Left ventricle myocardium superior (tissue), 1 donor: ENCODE results near the gene PRKAR1A. TPM values are rescaled to one million over a fixed set of nuclear protein-coding genes. Genes with fewer than 3 reads are reported as not detected.
"Not testable (repeated sequence)": the region's sequence is repeated elsewhere in the genome, so short reads cannot be mapped to it uniquely, and the experiment has no call there.

Source experiments
- ATAC-seq: fragments of 200-7000 bp; cut with Tn5 transposase; one replicate; pipeline ENCODE4 v1.9.1; 2020; ENCODE audit warnings: mild to moderate bottlenecking, moderate library complexity
- DNase-seq: peaks from one replicate; pipeline ENCODE4 v3.0.0-alpha.2; 2020
- intact Hi-C: fragments of 100-400 bp; cut with micrococcal nuclease; formaldehyde crosslinking; loops from one replicate; pipeline ENCODE4 v1.11.0; 2022
- long read RNA-seq: library from polyadenylated mRNA; unstranded; transcript quantifications from one replicate; pipeline ENCODE4 v2.0.0, GENCODE V29; 2021
- total RNA-seq: library from RNA; stranded (reverse); fragmentation: NEBNext Ultra II Directional; extraction: Animal tissue kit (Norgen Biotek cat#: 25700); gene quantifications from one replicate; pipeline ENCODE4 v1.2.1, GENCODE V29; 2021
- donor health status: DM: no; HTN: yes; CAD: no; lungs with severe emphysema.

The PRKAR1A gene
- total RNA-seq = 599 TPM
- long read RNA-seq, full-length matches to known transcripts = 1,073 of 1,249 reads
- long read RNA-seq, partial matches to known transcripts = 71 of 1,249 reads
- long read RNA-seq, other reads (novel, unspliced or antisense) = 105 of 1,249 reads

DNA sequence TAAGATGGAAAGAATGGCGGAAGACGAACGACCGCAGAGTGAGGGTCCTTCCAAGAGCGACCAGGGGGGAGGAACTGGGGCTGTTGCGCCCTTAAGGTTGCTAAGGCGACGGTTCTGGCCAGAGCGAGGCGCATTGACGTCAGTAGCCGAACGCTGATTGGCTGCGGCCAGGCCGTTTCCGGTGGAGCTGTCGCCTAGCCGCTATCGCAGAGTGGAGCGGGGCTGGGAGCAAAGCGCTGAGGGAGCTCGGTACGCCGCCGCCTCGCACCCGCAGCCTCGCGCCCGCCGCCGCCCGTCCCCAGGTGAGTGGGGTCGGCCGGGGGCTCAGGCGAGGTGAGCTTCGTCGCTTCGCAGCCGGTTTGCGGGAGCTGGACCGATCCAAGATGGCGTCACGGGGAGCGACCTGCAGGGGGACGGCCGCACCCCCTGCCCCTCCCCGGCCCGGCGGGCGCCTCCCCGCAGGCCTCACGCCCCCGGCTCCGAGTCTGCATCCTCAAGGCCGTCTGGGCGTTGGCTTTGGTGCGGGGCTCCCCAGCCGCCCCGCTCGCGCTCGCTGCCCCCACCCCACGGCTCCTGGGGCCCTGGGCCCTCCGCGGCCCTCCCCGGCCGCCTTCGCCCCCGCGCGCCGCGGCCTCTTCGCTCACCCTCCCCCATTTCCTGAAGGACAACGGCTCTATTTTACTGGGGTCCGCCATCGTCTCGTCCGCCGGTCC, at the start of gene PRKAR1A:
PRKAR1A (plus strand) TSS at position 184 of the 713 bp plus-strand sequence. CDS start 2,970 bp downstream, outside the sequence.
- DNase-seq = peak; percentile 95
- ATAC-seq = peak; percentile 92
- intact Hi-C loops = loop anchor here (10.0 kb wide), 1 partner anchor 48 kb away; no protein-coding TSS in a partner anchor

DNA sequence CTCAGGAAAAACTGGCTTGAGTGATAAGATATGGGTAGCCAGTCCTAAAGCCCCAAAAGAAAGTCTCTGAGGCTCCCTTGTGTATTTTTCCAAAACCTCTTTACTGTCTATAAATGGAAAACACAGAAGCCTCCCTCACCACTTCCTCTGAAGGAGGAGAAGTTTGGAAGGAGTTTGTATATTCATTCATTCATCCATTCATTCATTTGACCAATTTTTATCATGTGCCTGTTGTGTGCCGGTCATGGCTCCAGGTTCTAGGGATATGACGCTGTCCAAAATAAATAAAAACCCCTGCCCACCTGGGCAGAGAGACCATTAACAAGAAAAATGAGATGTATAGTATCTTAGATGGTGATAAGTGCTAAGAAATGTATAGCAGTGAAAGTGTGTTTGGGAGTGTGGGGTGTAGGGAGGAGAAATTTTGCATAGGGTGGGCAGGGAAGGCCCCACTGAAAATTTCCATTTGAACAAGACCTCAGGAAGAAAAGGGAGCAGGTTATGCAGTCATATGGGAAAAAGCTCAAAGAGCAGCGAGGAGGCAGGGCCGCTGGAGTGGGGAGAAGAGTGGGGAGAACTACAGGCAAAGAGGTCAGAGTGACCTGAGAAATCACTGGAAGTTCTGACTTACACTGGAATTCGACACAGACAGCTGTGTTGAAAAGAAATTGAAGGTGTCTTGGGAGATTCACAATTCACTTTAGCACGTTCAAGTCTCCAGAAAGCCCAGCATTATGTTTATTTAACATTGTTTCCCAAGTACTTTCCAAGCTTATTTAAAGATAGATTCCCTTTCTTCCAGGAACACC, 48.8 kb upstream of the PRKAR1A start:
- no peak for DNase-seq
- intact Hi-C loops = loop anchor here (2.0 to 10.0 kb wide), 3 partner anchors 51 to 291 kb away; partner anchors contain the start of gene PRKAR1A
- no peak for ATAC-seq

DNA sequence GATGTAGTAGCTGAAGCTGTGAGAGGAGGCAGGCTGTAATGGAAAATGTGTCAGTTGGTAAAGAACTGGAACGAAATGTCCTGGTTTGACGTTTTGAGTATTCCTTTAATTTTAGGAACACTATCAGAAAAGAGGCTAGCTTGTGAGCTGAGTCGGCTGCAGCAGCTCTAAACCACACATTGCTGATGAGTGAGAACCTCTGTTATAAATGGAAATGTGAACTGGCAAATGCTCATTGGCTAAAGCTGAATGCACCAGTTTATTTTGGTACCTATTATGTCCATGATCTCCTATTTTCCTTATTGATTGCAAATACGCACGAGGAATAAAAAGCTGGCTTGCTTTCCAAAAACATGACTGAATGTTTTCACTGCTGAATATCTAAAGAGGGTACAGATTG, 43.9 kb upstream of the PRKAR1A start:
- ATAC-seq = peak; percentile 88
- intact Hi-C loops = loop anchor here (10.0 kb wide), 1 partner anchor 46 kb away; the partner anchor contains the start of gene PRKAR1A
- peak; percentile 45 for DNase-seq

GRCh38 chr17:68468788-68469187, 43.4 kb upstream of the PRKAR1A start:
- ATAC-seq (peak; percentile 66), DNase-seq (no peak)
- intact Hi-C loops = loop anchor here (10.0 kb wide), 1 partner anchor 46 kb away; the partner anchor contains the start of gene PRKAR1A

DNA sequence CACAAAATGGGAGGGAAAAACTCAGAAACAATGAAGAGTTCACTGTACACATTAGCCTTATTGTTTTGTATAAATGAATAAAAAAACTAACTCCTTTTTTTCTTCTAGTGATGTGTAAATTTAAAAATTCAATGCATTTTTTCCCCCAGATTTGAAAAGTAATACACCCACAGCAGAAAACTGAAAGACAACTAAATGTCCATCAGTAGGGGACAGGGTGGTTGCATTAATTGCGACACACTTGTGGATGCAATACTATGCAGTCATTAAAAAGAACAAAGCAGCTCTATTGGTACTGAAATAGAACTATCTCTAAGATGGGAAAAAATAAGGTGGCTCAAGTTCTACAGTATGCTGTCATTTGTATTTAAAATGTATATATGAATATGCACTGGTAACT, 41.3 kb upstream of the PRKAR1A start:
- intact Hi-C loops = no loop called here
- ATAC-seq (no peak), DNase-seq (no peak)

DNA sequence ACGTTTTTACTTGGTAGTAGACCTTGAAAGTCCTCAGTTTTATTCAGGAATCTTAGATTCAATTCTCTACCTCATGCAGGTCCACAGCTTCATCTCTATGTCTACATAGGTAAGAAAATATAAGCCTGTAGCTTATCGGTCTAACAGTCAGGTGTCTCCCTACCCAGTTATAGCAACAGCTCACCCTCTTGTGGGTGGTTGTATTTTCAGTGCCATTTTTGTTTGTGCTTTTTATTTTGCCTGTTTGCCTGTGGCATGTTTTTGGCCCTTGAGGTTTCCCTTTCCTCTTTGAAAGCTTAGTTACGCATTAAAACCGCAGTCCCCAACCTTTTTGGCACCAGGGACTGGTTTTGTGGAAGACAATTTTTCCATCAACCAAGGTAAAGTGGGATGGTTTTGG, 31.3 kb upstream of the PRKAR1A start:
- intact Hi-C loops = no loop called here
- ATAC-seq = no peak
- no peak for DNase-seq

- ATAC-seq = no peak
- intact Hi-C loops = no loop called here
- no peak for DNase-seq
These were observed 29.6 kb upstream of the PRKAR1A start for GRCh38 chr17:68482576-68483041.

- DNase-seq (no peak), ATAC-seq (no peak)
- intact Hi-C loops = no loop called here
These were observed 27.8 kb upstream of the PRKAR1A start for GRCh38 chr17:68484458-68484857.

DNA sequence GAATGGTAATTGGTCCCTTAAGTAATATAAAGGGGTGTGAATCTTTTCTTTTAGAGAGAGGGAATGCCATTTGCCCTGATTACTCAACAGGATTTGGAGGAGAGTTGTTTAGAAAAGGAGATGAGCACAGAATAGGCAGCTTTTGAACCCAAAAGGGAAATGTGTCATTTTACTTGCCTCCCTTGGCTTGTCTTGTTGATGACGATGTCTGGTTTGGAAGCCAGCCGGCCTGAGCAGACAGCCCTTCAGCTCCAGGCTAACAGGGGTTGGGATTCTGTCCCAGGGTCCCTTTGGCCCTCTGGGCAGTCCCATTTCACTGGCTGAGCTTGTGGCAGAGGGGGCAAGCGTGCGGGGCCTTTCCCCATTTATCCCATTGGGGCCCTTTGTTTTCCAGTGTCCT, 22.3 kb upstream of the PRKAR1A start:
- DNase-seq (no peak), ATAC-seq (no peak)
- intact Hi-C loops = no loop called here

- peak; percentile 57 for DNase-seq
- intact Hi-C loops = no loop called here
- ATAC-seq = peak; percentile 77
These were observed 20.6 kb upstream of the PRKAR1A start for GRCh38 chr17:68491381-68492231.

DNA sequence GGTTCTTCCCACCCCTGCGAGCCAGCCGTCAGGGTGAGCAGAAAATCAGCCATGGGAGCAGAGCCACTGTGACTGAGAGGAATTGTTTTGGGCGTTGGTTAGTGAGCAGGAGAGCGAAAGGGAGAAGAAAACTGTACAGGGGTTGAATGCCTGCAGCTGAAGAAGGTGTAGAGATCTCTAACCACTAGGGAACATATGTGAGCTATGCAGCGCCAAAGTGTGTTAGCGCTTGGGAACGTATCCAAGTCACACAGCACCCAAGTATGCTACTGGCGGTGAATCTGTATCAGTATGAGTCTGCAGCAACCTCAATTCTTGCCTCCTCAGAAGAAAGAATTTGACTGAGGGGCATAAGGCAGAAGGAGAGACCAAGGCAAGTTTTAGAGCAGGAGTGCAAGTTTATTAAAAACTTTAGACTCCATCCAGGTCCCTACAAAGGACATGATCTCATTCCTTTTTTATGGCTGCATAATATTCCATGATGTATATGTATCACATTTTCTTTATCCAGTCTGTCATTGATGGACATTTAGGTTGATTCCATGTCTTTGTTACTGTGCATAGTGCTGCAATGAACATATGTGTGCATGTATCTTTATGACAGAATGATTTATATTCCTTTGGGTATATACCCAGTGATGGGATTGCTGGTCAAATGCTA, 19.7 kb upstream of the PRKAR1A start:
- DNase-seq, intact Hi-C loops, ATAC-seq: not testable (repeated sequence)

DNA sequence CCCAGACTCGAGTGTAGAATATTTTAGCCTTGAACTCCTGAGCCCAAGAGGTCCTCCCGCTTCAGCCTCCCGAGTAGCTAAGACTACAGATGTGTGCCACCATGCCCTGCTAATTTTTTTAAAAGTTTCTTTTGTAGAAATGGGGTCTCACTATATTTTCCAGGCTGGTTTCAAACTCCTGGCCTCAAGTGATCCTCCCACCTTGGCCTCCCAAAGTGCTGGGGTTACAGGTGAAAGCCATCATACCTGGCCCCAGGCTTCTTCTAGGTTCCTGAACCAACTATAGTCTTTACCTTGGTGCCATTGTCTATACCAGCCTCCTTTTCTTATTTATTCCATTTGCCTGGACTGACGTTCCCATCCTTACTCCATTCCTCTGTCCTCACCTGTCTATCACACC, 17.1 kb upstream of the PRKAR1A start:
- intact Hi-C loops = no loop called here
- DNase-seq (no peak), ATAC-seq (no peak)

GRCh38 chr17:68497885-68498319, 14.3 kb upstream of the PRKAR1A start:
- intact Hi-C loops = no loop called here
- no peak for DNase-seq
- peak; percentile 33 for ATAC-seq

- intact Hi-C loops = no loop called here
- ATAC-seq (peak; percentile 93), DNase-seq (peak; percentile 70)
These were observed 13.5 kb upstream of the PRKAR1A start for GRCh38 chr17:68498479-68499326.

GRCh38 chr17:68499587-68499986, 12.6 kb upstream of the PRKAR1A start:
- ATAC-seq = no peak
- DNase-seq = no peak
- intact Hi-C loops = no loop called here

DNA sequence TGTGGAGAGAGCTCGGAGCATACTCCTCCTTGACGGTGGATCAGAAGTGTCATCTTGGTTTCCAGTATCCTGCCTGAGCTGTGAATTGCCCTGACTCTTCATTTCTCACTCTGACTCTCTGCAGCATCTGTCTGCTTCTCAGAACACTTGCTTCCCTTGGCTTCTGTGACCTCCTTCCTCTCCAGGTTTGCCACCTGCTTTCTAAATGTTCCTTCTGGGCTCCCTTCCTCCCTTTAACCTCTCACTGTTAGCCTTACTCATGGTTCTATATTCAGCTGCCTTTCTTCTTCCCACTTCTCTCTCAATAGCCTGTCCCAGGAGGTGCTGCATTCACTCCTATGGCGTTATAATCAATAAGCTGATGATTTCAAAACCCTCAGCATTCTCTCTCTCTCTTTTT, 11.2 kb upstream of the PRKAR1A start:
- ATAC-seq (no peak), DNase-seq (no peak)
- intact Hi-C loops = no loop called here

DNA sequence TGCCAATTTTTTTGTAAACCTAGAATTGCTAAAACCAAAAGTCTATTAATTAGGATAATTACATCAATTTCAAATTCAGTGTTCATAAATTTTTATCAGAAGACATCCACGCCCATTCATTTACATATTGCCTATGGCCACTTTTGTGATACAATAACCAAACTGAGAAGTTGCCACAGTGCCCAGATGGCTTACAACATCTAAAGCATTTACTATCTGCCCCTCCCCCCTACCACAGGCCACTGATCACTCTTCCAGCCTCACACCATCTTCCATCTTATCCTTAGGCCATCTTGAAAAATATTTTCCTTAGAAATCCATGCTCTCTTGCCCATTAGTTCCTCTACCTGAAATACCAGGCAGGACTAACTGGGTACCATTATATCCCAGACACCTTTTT, 6.3 kb upstream of the PRKAR1A start:
- ATAC-seq (no peak), DNase-seq (no peak)

GRCh38 chr17:68507576-68507975, 4.7 kb upstream of the PRKAR1A start:
- ATAC-seq (no peak), DNase-seq (no peak)
- intact Hi-C loops = no loop called here

More for the DNA sequence above, 6.3 kb upstream of the PRKAR1A start:
- intact Hi-C loops = no loop called here
